ENCODE results near the gene ROCK2. TPM values are rescaled to one million over a fixed set of nuclear protein-coding genes. Genes with fewer than 3 reads are reported as not detected.
"Not testable (repeated sequence)": the region's sequence is repeated elsewhere in the genome, so short reads cannot be mapped to it uniquely, and the experiment has no call there.

ROCK2 gene
- total RNA-seq, 2 donors from 2014 or later, result 19.1 to 26.3 TPM

GRCh38 chr2:11231193-11231592 is 113.2 kb downstream of the ROCK2 start:
- not testable (repeated sequence) for H3K27ac Mint-ChIP-seq; H3K4me3 Mint-ChIP-seq; H3K9me3 Mint-ChIP-seq; H3K4me1 Mint-ChIP-seq (ENCODE audit: low read depth in 2 of 2); ATAC-seq; DNase-seq (ENCODE audit: low spot score); H3K36me3 Mint-ChIP-seq; H3K27me3 Mint-ChIP-seq

- H3K9me3 Mint-ChIP-seq, result no peaks in the 10 kb centered on the region
- no peaks in the 10 kb centered on the region for H3K27me3 Mint-ChIP-seq
- no peaks in the 10 kb centered on the region for H3K36me3 Mint-ChIP-seq
- ATAC-seq (no peak), DNase-seq (ENCODE audit: low spot score) (no peak)
- H3K27ac Mint-ChIP-seq, result no peak overlapping the region
- no peaks in the 10 kb centered on the region for H3K4me1 Mint-ChIP-seq (ENCODE audit: low read depth in 2 of 2)
- H3K4me3 Mint-ChIP-seq, result no peak overlapping the region
These were observed 115.7 kb downstream of the ROCK2 start for GRCh38 chr2:11228692-11229091.

- H3K27ac Mint-ChIP-seq, result no peak overlapping the region
These were observed 116.8 kb downstream of the ROCK2 start for GRCh38 chr2:11227595-11227994.

GRCh38 chr2:11224887-11225286 is 119.5 kb downstream of the ROCK2 start:
- DNase-seq (ENCODE audit: low spot score) (no peak), ATAC-seq (no peak)
- Mint-ChIP-seq H3K27me3 (no peaks in the 10 kb centered on the region), H3K4me1 (ENCODE audit: low read depth in 2 of 2) (no peaks in the 10 kb centered on the region), H3K4me3 (no peak overlapping the region), H3K27ac (no peak overlapping the region), H3K9me3 (no peaks in the 10 kb centered on the region), H3K36me3 (peaks cover 6% of the 10 kb centered on the region)

More at GRCh38 chr2:11227595-11227994, 116.8 kb downstream of the ROCK2 start:
- ATAC-seq, result no peak
- DNase-seq (ENCODE audit: low spot score), result no peak
- H3K4me3 Mint-ChIP-seq, result no peak overlapping the region
- no peaks in the 10 kb centered on the region for H3K4me1 Mint-ChIP-seq (ENCODE audit: low read depth in 2 of 2)
- H3K27me3 Mint-ChIP-seq, result no peaks in the 10 kb centered on the region
- no peaks in the 10 kb centered on the region for H3K9me3 Mint-ChIP-seq
- no peaks in the 10 kb centered on the region for H3K36me3 Mint-ChIP-seq

GRCh38 chr2:11222845-11223244 is 121.6 kb downstream of the ROCK2 start:
- no peaks in the 10 kb centered on the region for H3K4me1 Mint-ChIP-seq (ENCODE audit: low read depth in 2 of 2)
- H3K9me3 Mint-ChIP-seq, result no peaks in the 10 kb centered on the region
- DNase-seq (ENCODE audit: low spot score) (no peak), ATAC-seq (no peak)
- H3K4me3 Mint-ChIP-seq, result no peak overlapping the region
- H3K36me3 Mint-ChIP-seq, result peaks cover 6% of the 10 kb centered on the region
- H3K27me3 Mint-ChIP-seq, result no peaks in the 10 kb centered on the region
- H3K27ac Mint-ChIP-seq, result no peak overlapping the region

GRCh38 chr2:11220445-11220844 is 124.0 kb downstream of the ROCK2 start:
- Mint-ChIP-seq H3K27me3 (no peaks in the 10 kb centered on the region), H3K4me3 (no peak overlapping the region), H3K36me3 (peaks cover 6% of the 10 kb centered on the region), H3K4me1 (ENCODE audit: low read depth in 2 of 2) (no peaks in the 10 kb centered on the region), H3K9me3 (no peaks in the 10 kb centered on the region), H3K27ac (no peak overlapping the region)
- no peak for DNase-seq (ENCODE audit: low spot score)
- ATAC-seq, result no peak

GRCh38 chr2:11215407-11215806 is 129.0 kb downstream of the ROCK2 start:
- DNase-seq (ENCODE audit: low spot score), result no peak
- Mint-ChIP-seq H3K9me3 (no peaks in the 10 kb centered on the region), H3K4me3 (no peak overlapping the region), H3K4me1 (ENCODE audit: low read depth in 2 of 2) (peaks cover 0 to 6% of the 10 kb centered on the region in 2 donors), H3K27me3 (no peaks in the 10 kb centered on the region), H3K36me3 (peaks cover 20% of the 10 kb centered on the region), H3K27ac (no peak overlapping the region)
- ATAC-seq, result no peak

- H3K9me3 Mint-ChIP-seq, result no peaks in the 10 kb centered on the region
- H3K36me3 Mint-ChIP-seq, result peaks cover 18% of the 10 kb centered on the region
- H3K27ac Mint-ChIP-seq, result no peak overlapping the region
- no peak overlapping the region for H3K4me3 Mint-ChIP-seq
- H3K4me1 Mint-ChIP-seq (ENCODE audit: low read depth in 2 of 2), result peaks cover 0 to 6% of the 10 kb centered on the region in 2 donors
- no peaks in the 10 kb centered on the region for H3K27me3 Mint-ChIP-seq
- DNase-seq (ENCODE audit: low spot score) (no peak), ATAC-seq (no peak)
These were observed 129.7 kb downstream of the ROCK2 start for GRCh38 chr2:11214770-11215169.

GRCh38 chr2:11213975-11214374 is 130.5 kb downstream of the ROCK2 start:
- Mint-ChIP-seq H3K27me3 (no peaks in the 10 kb centered on the region), H3K4me3 (no peak overlapping the region), H3K9me3 (no peaks in the 10 kb centered on the region), H3K36me3 (peaks cover 18% of the 10 kb centered on the region), H3K27ac (no peak overlapping the region), H3K4me1 (ENCODE audit: low read depth in 2 of 2) (peaks cover 0 to 6% of the 10 kb centered on the region in 2 donors)
- DNase-seq (ENCODE audit: low spot score) (no peak), ATAC-seq (no peak)

GRCh38 chr2:11213090-11213638 is 131.3 kb downstream of the ROCK2 start:
- Mint-ChIP-seq H3K27ac (no peak overlapping the region), H3K4me3 (no peak overlapping the region), H3K36me3 (peaks cover 18% of the 10 kb centered on the region), H3K27me3 (no peaks in the 10 kb centered on the region), H3K4me1 (ENCODE audit: low read depth in 2 of 2) (peaks cover 0 to 6% of the 10 kb centered on the region in 2 donors), H3K9me3 (no peaks in the 10 kb centered on the region)
- ATAC-seq (no peak), DNase-seq (ENCODE audit: low spot score) (no peak)

- no peaks in the 10 kb centered on the region for H3K27me3 Mint-ChIP-seq
- H3K27ac Mint-ChIP-seq, result no peak overlapping the region
- peaks cover 18% of the 10 kb centered on the region for H3K36me3 Mint-ChIP-seq
- DNase-seq (ENCODE audit: low spot score) (no peak), ATAC-seq (no peak)
- no peaks in the 10 kb centered on the region for H3K9me3 Mint-ChIP-seq
- H3K4me1 Mint-ChIP-seq (ENCODE audit: low read depth in 2 of 2), result peaks cover 0 to 6% of the 10 kb centered on the region in 2 donors
- no peak overlapping the region for H3K4me3 Mint-ChIP-seq
These were observed 131.8 kb downstream of the ROCK2 start for GRCh38 chr2:11212645-11213044.

- Mint-ChIP-seq H3K36me3 (peaks cover 11% of the 10 kb centered on the region), H3K4me1 (ENCODE audit: low read depth in 2 of 2) (peaks cover 17 to 25% of the 10 kb centered on the region in 2 donors), H3K9me3 (no peaks in the 10 kb centered on the region), H3K27me3 (no peaks in the 10 kb centered on the region), H3K27ac (no peak overlapping the region), H3K4me3 (no peak overlapping the region)
- DNase-seq (ENCODE audit: low spot score), result no peak
- ATAC-seq, result no peak
These were observed 136.4 kb downstream of the ROCK2 start for GRCh38 chr2:11208083-11208482.

- Mint-ChIP-seq H3K4me1 (ENCODE audit: low read depth in 2 of 2) (peaks cover 17 to 26% of the 10 kb centered on the region in 2 donors), H3K4me3 (peak overlapping the region; percentile 10), H3K27me3 (no peaks in the 10 kb centered on the region), H3K27ac (peak overlapping the region; percentile 34 to 47), H3K9me3 (no peaks in the 10 kb centered on the region), H3K36me3 (peaks cover 6% of the 10 kb centered on the region)
- ATAC-seq (peak; percentile 77 to 93), DNase-seq (ENCODE audit: low spot score) (no peak)
These were observed 141.0 kb downstream of the ROCK2 start for GRCh38 chr2:11203480-11203879.

- DNase-seq (ENCODE audit: low spot score) (no peak), ATAC-seq (no peak)
- Mint-ChIP-seq H3K4me3 (no peak overlapping the region), H3K9me3 (no peaks in the 10 kb centered on the region), H3K36me3 (peaks cover 6% of the 10 kb centered on the region), H3K4me1 (ENCODE audit: low read depth in 2 of 2) (peaks cover 17 to 26% of the 10 kb centered on the region in 2 donors), H3K27ac (no peak overlapping the region), H3K27me3 (no peaks in the 10 kb centered on the region)
These were observed 142.5 kb downstream of the ROCK2 start for GRCh38 chr2:11201969-11202368.

- no peaks in the 10 kb centered on the region for H3K27me3 Mint-ChIP-seq
- no peak overlapping the region for H3K4me3 Mint-ChIP-seq
- H3K36me3 Mint-ChIP-seq, result peaks cover 14% of the 10 kb centered on the region
- DNase-seq (ENCODE audit: low spot score) (no peak), ATAC-seq (no peak)
- no peak overlapping the region for H3K27ac Mint-ChIP-seq
- no peaks in the 10 kb centered on the region for H3K9me3 Mint-ChIP-seq
- H3K4me1 Mint-ChIP-seq (ENCODE audit: low read depth in 2 of 2), result peaks cover 17 to 26% of the 10 kb centered on the region in 2 donors
These were observed 143.8 kb downstream of the ROCK2 start for GRCh38 chr2:11200651-11201050.
